ENCODE data around the gene GSG1. TPM values are rescaled to one million over a fixed set of nuclear protein-coding genes. Genes with fewer than 3 reads are reported as not detected.

Gene GSG1
- total RNA-seq, 1 experiment from 2014 or later = 0.28 TPM

- CTCF ChIA-PET = interaction anchor here (0.7 to 5.8 kb wide), 10 partner anchors 12 to 184 kb away, joined by 3 to 47 read pairs (median 9); no protein-coding TSS in a partner anchor
- TF ChIP-seq ZNF232 (CRISPR knock-in tag; IDR thresholded peaks at IDR 0.05) (no peak), CTCF (IDR thresholded peaks at IDR 0.05) (no peak), SOX15 (CRISPR knock-in tag; IDR thresholded peaks at IDR 0.05) (no peak), MXD4 (CRISPR knock-in tag; IDR thresholded peaks at IDR 0.05; ENCODE audit: borderline replicate concordance) (no peak)
- DNase-seq (ENCODE audit: low spot score) = no peak
- Mint-ChIP-seq H3K4me1 (peaks cover 50% of the 10 kb centered on the region), H3K27me3 (ENCODE audit: low read depth) (peaks cover 3% of the 10 kb centered on the region), H3K4me3 (peak overlapping the region; percentile 74), H3K9me3 (no peaks in the 10 kb centered on the region), H3K27ac (peak overlapping the region; percentile 36), H3K36me3 (no peaks in the 10 kb centered on the region)
- POLR2A ChIA-PET = interaction anchor here (1.5 kb wide), 1 partner anchor 12 kb away, joined by 3 read pairs; no protein-coding TSS in a partner anchor
- no peak for ATAC-seq
Observed at GRCh38 chr12:13100605-13100881, 2.9 kb downstream of the GSG1 start.

GRCh38 chr12:13099844-13100604, 3.4 kb downstream of the GSG1 start:
- CTCF ChIA-PET = interaction anchor here (0.7 to 5.8 kb wide), 13 partner anchors 11 to 184 kb away, joined by 3 to 47 read pairs (median 8); no protein-coding TSS in a partner anchor
- POLR2A ChIA-PET = interaction anchor here (1.5 kb wide), 1 partner anchor 12 kb away, joined by 3 read pairs; no protein-coding TSS in a partner anchor
- no peaks in the 10 kb centered on the region for H3K9me3 Mint-ChIP-seq
- H3K27ac Mint-ChIP-seq = 0 out of 2 replicates have a peak overlapping the region, but pooled peaks have one; percentile 52
- ATAC-seq = no peak
- TF ChIP-seq RORB (CRISPR knock-in tag; IDR thresholded peaks at IDR 0.05) (no peak), IRF2 (CRISPR knock-in tag; IDR thresholded peaks at IDR 0.05; ENCODE audit: borderline replicate concordance, low read depth) (no peak), USF2 (CRISPR knock-in tag; IDR thresholded peaks at IDR 0.05) (no peak)
- H3K27me3 Mint-ChIP-seq (ENCODE audit: low read depth) = peaks cover 3% of the 10 kb centered on the region
- H3K4me1 Mint-ChIP-seq = peaks cover 50% of the 10 kb centered on the region
- no peak for DNase-seq (ENCODE audit: low spot score)
- H3K4me3 Mint-ChIP-seq = peak overlapping the region; percentile 74
- H3K36me3 Mint-ChIP-seq = no peaks in the 10 kb centered on the region

GRCh38 chr12:13099066-13099843, 4.2 kb downstream of the GSG1 start:
- H3K27me3 Mint-ChIP-seq (ENCODE audit: low read depth) = peaks cover 3% of the 10 kb centered on the region
- H3K9me3 Mint-ChIP-seq = no peaks in the 10 kb centered on the region
- peaks cover 50% of the 10 kb centered on the region for H3K4me1 Mint-ChIP-seq
- no peak for TF ChIP-seq NR2C2 (CRISPR knock-in tag; IDR thresholded peaks at IDR 0.05)
- TF ChIP-seq TEAD1 (CRISPR knock-in tag; IDR thresholded peaks at IDR 0.05) = no peak
- TF ChIP-seq ZMAT4 (CRISPR knock-in tag; IDR thresholded peaks at IDR 0.05) = no peak
- TF ChIP-seq PRRX2 (CRISPR knock-in tag; IDR thresholded peaks at IDR 0.05) = no peak
- no peak for TF ChIP-seq ZNF263 (CRISPR knock-in tag; IDR thresholded peaks at IDR 0.05; ENCODE audit: low read depth)
- no peak for TF ChIP-seq PRDM15 (CRISPR knock-in tag; IDR thresholded peaks at IDR 0.05)
- TF ChIP-seq CDX4 (CRISPR knock-in tag; IDR thresholded peaks at IDR 0.05; ENCODE audit: borderline replicate concordance) = no peak
- no peak for TF ChIP-seq EMX1 (CRISPR knock-in tag; IDR thresholded peaks at IDR 0.05)
- no peak for TF ChIP-seq IRF2 (CRISPR knock-in tag; IDR thresholded peaks at IDR 0.05; ENCODE audit: borderline replicate concordance, low read depth)
- TF ChIP-seq CREM (CRISPR knock-in tag; IDR thresholded peaks at IDR 0.05) = no peak
- POLR2A ChIA-PET = interaction anchor here (1.0 to 1.5 kb wide), 2 partner anchors 11 to 293 kb away, joined by 3 to 4 read pairs; no protein-coding TSS in a partner anchor
- H3K36me3 Mint-ChIP-seq = no peaks in the 10 kb centered on the region
- CTCF ChIA-PET = interaction anchor here (1.0 to 5.8 kb wide), 12 partner anchors 11 to 156 kb away, joined by 3 to 47 read pairs (median 6); no protein-coding TSS in a partner anchor
- ATAC-seq = no peak
- DNase-seq (ENCODE audit: low spot score) = no peak
- H3K27ac Mint-ChIP-seq = no peak overlapping the region
- H3K4me3 Mint-ChIP-seq = no peak overlapping the region

Data from WTC11 (cell line).